ENCODE measurements around the gene TACR2. TPM values are rescaled to one million over a fixed set of nuclear protein-coding genes. Genes with fewer than 3 reads are reported as not detected.
A peak's percentile ranks its signal among the peaks of the same experiment; 100 is the strongest.

The TACR2 gene
- total RNA-seq, 2 donors from 2014 or later = 0.27 TPM; not detected in 1

GRCh38 chr10:69412232-69412790 is 4.4 kb downstream of the TACR2 start:
- Histone ChIP-seq H3K27me3 (replicated peaks; ENCODE audit: insufficient read depth) (no peaks in the 10 kb centered on the region), H3K4me3 (no peak overlapping the region), H3K9me3 (no peaks in the 10 kb centered on the region), H3K4me1 (ENCODE audit: control insufficient read depth in 1 of 2, low read depth in 2 of 2) (peaks cover 9 to 34% of the 10 kb centered on the region in 2 donors), H3K27ac (peak overlapping the region in 1 of 2 donors; percentile 10), H3K36me3 (no peaks in the 10 kb centered on the region)
- TF ChIP-seq CTCF (IDR thresholded peaks at IDR 0.05) = no peak
- ATAC-seq (ENCODE audit: insufficient number of reproducible peaks, low FRiP score, low read depth) (no peak), DNase-seq (ENCODE audit: low spot score) (no peak)

GRCh38 chr10:69411476-69411875 is 5.2 kb downstream of the TACR2 start:
- H3K9me3 ChIP-seq = no peaks in the 10 kb centered on the region
- ATAC-seq (ENCODE audit: insufficient number of reproducible peaks, low FRiP score, low read depth) (no peak), DNase-seq (ENCODE audit: low spot score) (no peak)
- no peak overlapping the region for H3K27ac ChIP-seq
- H3K36me3 ChIP-seq = no peaks in the 10 kb centered on the region
- no peak for TF ChIP-seq CTCF (IDR thresholded peaks at IDR 0.05)
- H3K4me3 ChIP-seq = no peak overlapping the region
- H3K27me3 ChIP-seq (replicated peaks; ENCODE audit: insufficient read depth) = no peaks in the 10 kb centered on the region
- H3K4me1 ChIP-seq (ENCODE audit: control insufficient read depth in 1 of 2, low read depth in 2 of 2) = peaks cover 12 to 35% of the 10 kb centered on the region in 2 donors

- no peaks in the 10 kb centered on the region for H3K36me3 ChIP-seq
- H3K27me3 ChIP-seq (replicated peaks; ENCODE audit: insufficient read depth) = no peaks in the 10 kb centered on the region
- H3K4me3 ChIP-seq = no peak overlapping the region
- ATAC-seq (ENCODE audit: insufficient number of reproducible peaks, low FRiP score, low read depth) (no peak), DNase-seq (ENCODE audit: low spot score) (no peak)
- H3K9me3 ChIP-seq = no peaks in the 10 kb centered on the region
- no peak for TF ChIP-seq CTCF (IDR thresholded peaks at IDR 0.05)
- peak overlapping the region; percentile 8 to 32 for H3K27ac ChIP-seq
- peaks cover 18 to 42% of the 10 kb centered on the region in 2 donors for H3K4me1 ChIP-seq (ENCODE audit: control insufficient read depth in 1 of 2, low read depth in 2 of 2)
Measured at GRCh38 chr10:69410487-69410886, 6.2 kb downstream of the TACR2 start.

- Histone ChIP-seq H3K36me3 (no peaks in the 10 kb centered on the region), H3K4me3 (no peak overlapping the region), H3K27ac (peak overlapping the region in 1 of 2 donors; percentile 32), H3K9me3 (no peaks in the 10 kb centered on the region), H3K27me3 (replicated peaks; ENCODE audit: insufficient read depth) (no peaks in the 10 kb centered on the region), H3K4me1 (ENCODE audit: control insufficient read depth in 1 of 2, low read depth in 2 of 2) (peaks cover 18 to 46% of the 10 kb centered on the region in 2 donors)
- no peak for TF ChIP-seq CTCF (IDR thresholded peaks at IDR 0.05)
- DNase-seq (ENCODE audit: low spot score) = no peak
- no peak for ATAC-seq (ENCODE audit: insufficient number of reproducible peaks, low FRiP score, low read depth)
Measured at GRCh38 chr10:69409968-69410367, 6.8 kb downstream of the TACR2 start.

GRCh38 chr10:69409176-69409495 is 7.6 kb downstream of the TACR2 start:
- peaks cover 3% of the 10 kb centered on the region for H3K36me3 ChIP-seq
- peaks cover 18 to 46% of the 10 kb centered on the region in 2 donors for H3K4me1 ChIP-seq (ENCODE audit: control insufficient read depth in 1 of 2, low read depth in 2 of 2)
- peak overlapping the region; percentile 88 to 90 for H3K27ac ChIP-seq
- H3K27me3 ChIP-seq (replicated peaks; ENCODE audit: insufficient read depth) = no peaks in the 10 kb centered on the region
- no peak for TF ChIP-seq CTCF (IDR thresholded peaks at IDR 0.05)
- peak overlapping the region; percentile 72 for H3K4me3 ChIP-seq
- DNase-seq (ENCODE audit: low spot score) = no peak
- no peak for ATAC-seq (ENCODE audit: insufficient number of reproducible peaks, low FRiP score, low read depth)
- H3K9me3 ChIP-seq = no peaks in the 10 kb centered on the region
